Hematopoietic multipotent progenitor cell treated with erythropoietin and hydrocortisone succinate and interleukin-3 and kit ligand, for 8 days (in vitro differentiated cells): ENCODE results near the gene LRRC40.
"Not testable (repeated sequence)": the region's sequence is repeated elsewhere in the genome, so short reads cannot be mapped to it uniquely, and the experiment has no call there.

Experiments
- DNase-seq: peaks from one replicate; pipeline ENCODE4 v3.0.0-alpha.2; 2015

LRRC40 gene

DNA sequence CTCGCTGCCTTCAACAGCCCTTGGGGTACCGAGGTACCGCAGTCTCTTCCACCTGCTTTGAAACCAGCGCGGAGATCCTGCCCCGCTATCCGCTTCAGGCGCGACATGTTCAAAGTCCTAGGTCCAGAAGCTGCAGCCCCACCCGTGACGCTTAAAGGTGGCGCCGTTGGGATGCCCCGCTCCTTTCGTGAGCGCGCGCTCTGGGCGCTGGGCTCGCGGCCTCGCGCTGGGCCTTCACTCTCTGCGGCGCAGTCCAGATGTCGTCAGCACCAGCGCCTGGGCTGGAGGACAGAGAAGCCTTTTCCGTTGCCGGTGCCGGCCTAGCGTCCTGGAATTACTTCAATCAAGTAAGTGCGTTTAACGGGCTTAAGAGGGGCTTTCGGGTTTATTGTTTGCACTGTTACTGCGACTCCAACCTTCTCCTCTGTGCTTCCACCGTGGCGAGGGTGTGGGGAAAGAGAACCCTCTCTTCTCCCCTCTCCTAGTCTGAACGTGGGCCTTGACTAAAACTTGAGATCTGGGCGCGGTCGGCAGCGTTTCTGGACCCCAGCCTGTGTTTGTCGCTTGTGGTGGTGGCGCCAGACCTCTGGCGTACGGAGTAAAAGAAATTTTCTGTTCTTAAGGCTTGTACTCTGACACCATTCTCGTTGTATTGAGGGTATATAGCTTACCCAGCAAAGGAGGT lies at the start of gene LRRC40:
Gene LRRC40 (minus strand): TSS at position 146 of the 685 bp plus-strand sequence. CDS start 39 bp downstream, at position 107.
- DNase-seq, result peak; percentile 95

DNA sequence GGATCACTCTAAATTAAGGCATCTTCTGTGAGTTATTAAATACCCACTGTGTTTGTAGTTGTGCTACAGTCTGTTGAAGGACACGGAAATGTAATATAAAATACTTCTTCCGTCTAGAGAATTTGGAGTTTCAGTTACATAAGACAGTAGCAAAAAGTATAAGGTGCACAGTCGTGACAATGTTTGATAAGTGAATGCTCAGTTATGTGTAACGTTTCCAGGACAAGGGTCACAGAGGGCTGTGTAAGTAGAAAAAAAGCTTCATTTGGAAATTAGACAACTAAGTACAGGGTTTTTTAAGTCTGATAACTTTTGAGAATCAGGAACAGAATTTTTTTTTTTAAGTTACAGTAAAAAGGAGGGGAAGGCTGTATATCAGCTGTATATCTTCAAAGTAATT lies 43.4 kb upstream of the LRRC40 start:
- no peak for DNase-seq

DNA sequence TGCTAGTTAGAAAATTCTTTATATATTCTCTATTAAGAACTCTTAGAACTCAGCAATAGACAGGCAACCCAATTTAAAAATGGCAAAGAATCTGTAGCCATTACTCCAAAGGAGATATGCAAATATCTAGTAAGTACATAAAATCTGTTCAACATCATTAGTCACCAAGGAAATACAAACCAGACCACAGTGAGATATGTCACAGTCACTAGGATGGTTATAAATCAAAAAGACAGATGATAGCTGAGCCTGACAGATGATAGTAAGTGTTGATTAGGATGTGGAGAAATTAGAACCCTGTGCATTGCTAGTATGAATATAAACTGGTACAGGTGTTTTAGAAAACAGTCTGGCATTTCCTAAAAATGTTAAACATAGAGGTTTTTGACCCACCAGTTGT lies 42.4 kb upstream of the LRRC40 start:
- DNase-seq, result no peak

DNA sequence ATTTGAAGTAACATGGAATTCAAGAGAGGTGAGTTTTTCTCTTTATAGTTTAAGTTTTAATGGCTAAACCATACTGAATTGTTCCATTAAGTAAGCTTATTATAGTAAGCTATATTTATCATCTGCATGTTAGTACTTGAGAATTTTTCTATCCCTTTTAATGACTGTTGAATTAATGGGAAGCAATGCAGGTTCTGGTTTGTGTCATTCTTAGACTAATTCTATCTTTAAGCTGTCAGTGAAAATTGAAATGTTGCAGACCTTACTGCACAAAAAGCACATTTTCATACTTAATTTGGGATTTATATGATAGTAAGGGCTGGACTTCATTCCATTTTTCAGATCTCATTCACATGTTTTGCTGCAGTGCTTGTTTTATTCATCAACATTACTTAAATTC lies 41.7 kb upstream of the LRRC40 start:
- no peak for DNase-seq

DNA sequence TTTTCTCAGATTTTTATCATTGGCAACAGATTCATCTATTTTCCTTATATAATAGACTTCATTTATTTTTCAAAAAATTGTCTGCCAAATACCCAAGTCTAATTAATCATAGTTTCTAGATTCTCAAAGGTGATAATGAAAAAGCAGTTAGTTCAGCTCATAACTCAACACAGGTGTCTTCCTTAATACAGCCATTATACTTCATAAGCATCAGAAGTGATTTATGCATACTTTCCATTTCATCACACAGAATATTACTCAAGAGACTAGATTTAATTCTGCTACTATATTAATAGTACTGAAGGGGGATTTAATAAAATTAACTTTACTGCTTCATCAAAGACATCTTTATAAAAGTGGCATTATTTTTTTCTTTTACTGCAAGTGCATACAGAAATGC lies 34.6 kb upstream of the LRRC40 start:
- no peak for DNase-seq

DNA sequence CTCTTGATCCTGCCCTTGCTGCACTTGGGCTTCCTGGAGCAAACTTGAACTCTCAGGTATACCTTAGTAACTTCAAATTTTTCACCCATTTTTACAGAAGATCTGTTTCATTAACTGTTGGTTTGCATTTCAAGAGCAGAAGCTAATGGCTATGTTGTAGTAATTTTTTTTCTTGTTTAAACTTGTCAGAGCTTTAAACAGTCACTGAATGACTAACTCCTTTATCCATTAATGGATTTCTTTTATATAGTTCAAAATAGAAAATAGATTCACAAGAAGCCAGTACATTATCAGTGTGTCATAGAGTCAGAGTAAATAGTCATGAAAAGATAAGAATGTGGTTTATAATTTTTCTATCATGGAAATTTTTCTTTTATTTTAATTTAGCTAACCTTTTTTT lies 29.4 kb upstream of the LRRC40 start:
- no peak for DNase-seq

DNA sequence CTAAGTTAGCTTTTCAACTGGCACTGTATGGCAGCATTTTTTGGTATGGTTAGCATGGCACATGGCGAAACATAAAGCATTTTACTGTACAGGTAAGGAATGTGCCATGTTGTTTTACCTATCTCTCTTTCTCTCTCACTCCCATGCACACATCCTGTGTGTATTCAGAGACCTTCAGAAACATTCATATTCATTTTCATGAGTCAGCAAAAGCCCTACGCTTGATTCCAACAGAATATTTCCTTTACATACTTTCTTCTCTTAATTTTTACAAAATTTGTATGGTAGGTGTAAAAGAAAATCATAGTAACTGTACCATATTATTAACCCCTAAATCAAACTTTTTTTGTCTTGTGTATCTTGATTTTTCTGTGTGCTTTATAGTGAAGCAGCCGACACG lies 26.1 kb upstream of the LRRC40 start:
- no peak for DNase-seq

DNA sequence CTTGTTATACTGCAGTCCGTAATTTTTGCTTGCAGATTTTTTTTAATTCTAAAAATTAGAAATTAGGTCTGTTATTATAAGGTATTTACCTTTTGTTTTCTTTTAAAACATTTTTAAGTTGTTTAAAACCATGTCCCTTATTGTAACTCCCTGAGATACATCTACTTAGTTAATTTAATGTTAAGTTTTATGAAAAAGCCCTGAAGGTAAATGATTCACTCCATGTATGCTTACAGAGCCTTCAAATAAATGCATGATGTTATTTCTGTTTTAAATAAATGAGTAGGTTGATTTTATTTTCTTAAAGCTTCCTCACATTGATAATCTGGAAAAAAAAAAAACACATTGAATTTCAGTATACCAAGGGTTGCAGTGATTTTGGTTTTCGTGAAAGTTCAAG lies 23.3 kb upstream of the LRRC40 start:
- no peak for DNase-seq

DNA sequence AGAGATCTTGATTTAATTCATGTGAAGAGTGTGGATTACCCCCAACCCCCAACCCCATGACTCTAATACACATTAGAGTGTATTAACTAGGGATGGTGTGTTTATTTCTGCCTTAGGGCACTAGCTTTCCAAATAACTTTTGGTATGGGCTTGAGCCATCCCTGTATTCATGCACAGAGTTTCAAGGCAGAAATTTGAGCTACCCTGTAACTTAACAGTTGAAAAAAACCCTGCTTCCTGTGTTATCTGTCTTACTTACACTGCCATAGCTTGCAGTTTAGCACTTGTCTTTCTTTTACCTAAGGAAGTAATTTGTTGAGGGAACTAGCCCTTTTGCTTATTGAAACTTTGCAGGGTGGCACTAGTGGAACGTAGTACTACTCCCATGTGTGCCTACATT lies 22.1 kb upstream of the LRRC40 start:
- no peak for DNase-seq

DNA sequence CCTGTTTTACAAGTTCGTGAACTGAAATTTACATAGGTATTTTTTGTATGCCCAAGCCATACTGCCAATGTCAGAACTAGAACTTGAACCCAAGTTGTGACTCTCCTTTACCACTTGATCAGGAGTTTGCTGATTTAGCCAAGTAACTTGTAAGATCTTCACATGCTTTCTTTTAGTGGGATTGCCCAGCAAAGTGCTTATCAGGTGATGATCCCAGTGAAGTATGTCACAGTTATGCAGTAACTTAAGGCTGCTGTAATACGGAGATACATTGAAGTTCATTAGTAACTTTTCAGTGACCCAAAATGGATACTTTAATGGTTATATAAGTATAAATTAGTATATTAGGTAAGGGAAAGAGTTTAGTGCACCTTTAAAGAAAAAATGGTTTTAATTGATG lies 19.6 kb upstream of the LRRC40 start:
- no peak for DNase-seq

DNA sequence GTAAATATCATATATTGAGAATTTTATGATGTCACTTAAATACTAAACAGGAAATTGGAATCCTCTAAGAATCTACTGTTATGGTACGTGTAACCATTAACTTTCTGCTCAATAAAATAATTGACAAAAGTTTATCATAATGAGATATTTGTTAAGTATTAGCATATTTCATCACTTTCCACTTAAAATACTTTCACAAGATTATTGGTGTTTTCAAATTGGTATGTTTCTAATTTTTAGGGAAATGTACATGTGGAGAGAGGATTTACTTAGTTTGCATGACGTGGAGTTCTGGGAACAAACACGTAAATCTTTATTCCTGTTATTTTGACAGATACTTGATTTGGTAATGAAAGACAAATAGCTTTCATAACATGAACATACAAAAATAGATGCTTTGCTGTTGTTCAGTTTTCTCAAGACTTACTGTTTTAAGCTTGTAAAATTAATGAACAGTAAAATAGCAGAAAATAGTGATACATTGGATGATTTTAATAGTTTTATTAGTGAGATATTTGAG lies 17.4 kb upstream of the LRRC40 start:
- DNase-seq, result no peak

DNA sequence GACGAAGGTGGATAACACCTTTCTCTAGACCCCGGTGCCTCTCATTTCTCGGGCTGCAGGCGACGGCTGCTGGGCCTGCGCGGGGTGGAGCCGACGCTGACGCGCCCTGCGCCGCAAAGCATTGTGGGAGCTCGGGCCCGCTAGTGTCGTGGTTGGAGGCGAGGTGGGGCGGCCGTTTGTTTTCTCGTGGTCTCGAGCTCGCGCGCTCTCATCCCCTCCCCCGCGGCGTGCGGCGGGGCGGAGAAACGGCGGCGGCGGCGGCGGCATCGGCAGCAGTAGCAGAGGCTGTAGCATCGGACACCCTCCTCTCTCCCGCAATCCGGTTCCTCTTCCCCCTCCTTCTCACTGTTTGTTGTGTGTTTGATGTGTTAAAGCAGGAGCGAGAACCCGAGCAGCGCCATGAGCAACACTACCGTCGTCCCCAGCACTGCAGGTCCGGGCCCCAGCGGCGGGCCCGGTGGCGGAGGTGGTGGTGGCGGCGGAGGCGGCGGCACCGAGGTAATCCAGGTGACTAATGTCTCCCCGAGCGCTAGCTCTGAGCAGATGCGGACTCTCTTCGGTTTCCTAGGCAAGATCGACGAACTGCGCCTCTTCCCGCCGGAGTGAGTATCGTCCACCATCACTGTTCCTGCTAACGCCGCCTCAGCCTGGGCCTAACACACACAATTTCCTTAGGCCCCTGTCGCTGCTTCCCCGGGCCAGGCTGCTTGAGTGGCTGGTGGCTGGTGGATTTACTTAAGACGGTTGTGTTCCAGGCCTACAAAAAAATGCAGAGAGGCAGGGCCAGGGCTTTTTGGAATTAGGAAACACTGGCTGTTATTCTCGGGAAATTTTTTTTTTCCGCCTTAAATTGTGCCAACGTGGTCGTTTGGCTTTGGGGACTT lies 16.1 kb upstream of the LRRC40 start, which contains the start of gene SRSF11:
Gene SRSF11 (plus strand): TSS at position 143 of the 884 bp plus-strand sequence. CDS start 257 bp downstream, at position 400.
- peak; percentile 92 for DNase-seq

DNA sequence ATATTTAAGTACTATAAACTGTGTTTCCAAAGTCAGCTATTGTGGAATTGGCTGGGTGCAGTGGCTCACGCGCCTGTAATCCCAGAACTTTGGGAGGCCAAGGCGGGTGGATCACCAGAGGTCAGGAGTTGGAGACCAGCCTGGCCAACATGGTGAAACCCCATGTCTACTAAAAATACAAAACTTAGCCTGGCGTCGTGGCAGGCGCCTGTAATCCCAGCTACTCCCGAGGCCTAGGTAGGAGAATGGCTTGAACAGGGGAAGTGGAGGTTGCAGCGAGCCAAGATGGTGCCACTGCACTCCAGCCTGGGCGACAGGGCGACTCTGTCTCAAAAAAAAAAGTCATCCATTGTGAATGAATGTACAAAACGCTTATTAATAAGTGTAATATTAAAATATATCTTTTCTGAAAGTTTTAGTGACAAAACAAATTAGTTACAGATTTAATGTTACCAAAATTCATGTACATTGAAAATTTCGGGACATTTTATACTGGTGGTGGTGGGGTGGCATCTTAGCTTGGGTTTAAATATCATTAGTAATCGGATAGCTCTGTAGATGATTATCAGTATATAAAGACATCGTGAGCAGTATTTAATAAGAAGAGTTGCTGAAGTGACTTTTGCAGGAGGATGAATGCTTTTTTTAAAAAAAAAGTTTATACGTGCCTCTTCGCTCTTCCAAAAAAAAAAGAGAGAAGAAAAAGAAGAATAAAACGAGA lies 15.3 kb upstream of the LRRC40 start:
- no peak for DNase-seq

DNA sequence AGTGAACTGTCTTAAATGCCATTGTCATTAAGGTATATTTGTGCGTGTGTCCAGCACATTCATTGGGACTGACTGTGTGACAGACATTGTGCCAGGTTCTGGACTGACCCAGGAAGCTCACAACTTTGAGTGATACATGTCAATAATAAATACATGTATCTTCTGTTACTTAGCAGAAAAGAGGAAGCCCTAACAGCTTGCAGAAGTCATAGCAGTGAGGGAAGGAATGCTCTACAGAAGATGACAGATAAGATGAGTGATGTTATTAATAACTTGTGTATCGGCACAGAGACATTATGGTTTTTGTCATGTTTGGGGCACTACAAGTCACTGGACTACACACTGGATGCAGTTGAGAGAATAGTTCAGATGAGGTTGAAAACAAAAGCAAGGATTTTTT lies 14.6 kb upstream of the LRRC40 start:
- DNase-seq, result peak; percentile 42

DNA sequence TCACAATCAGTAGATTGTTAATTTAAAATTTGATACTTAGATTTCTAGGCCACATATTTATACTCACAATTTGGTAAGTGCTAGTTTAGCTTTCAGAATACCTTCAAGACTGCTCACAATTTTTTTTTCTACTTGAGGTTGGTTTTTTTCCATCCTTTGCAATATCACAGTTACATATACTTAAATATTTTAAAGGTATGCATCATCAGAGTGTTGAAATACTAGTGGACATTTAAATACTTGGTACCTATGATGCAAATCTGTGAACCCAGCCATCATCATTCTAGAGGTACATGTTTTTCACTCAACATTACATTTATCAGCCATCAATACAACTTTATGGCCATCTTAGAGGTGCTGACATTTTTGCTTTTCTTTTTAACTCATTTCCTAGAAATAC lies 6.2 kb upstream of the LRRC40 start:
- no peak for DNase-seq

DNA sequence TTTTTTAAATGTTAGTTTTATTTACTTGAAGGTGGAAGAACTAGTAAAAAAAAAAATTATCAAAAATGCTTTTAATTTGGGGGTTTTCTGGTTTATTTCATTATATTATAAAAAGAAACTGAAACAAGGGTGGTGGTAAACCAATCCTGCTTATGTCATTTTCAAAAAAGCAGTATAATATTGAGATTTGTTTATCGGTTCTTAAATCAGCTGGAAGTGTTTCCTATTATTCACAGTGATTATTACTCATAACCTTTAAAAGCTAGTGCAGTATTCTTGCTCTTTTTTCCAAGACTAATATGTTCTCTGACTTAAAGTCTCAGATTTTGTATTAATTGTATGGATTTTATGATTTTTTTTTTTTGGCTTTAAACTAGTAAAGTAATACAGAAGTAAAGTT lies 5.4 kb upstream of the LRRC40 start:
- no peak for DNase-seq

DNA sequence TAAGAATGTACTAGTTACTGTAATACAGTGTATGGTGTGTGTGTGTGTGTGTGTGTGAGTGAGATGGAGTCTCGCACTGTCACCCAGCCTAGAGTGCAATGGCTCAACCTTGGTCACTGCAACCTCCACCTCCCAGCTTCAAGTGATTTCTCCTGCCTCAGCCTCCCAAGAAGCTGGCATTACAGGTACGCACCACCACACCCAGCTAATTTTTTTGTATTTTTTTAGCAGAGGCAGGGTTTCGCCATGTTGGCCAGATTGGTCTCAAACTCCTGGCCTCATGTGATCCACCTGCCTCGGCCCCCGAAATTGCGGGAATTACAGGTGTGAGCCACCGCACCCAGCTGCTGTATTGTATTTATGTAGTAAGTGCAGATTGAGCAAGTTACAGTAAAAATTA lies 2.9 kb upstream of the LRRC40 start:
- no peak for DNase-seq

DNA sequence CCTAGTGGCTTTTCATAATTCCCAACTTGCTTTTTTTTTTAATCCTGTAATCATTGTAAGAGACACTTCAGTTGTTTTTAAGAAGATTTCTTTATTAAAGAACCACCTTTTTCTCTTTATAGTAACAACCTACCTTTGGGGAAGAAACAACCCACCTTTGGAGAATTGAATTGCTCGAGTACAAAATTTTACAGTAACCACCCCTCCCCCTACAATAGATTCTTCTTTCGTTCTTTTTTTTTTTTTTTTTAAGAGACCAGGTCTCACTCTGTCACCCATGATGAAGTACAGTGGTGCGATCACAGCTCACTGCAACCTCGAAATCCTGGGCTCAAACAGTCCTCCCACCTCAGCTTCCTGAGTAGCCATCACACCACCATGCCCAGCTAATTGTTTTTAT lies 2.1 kb upstream of the LRRC40 start:
- DNase-seq, result no peak

DNA sequence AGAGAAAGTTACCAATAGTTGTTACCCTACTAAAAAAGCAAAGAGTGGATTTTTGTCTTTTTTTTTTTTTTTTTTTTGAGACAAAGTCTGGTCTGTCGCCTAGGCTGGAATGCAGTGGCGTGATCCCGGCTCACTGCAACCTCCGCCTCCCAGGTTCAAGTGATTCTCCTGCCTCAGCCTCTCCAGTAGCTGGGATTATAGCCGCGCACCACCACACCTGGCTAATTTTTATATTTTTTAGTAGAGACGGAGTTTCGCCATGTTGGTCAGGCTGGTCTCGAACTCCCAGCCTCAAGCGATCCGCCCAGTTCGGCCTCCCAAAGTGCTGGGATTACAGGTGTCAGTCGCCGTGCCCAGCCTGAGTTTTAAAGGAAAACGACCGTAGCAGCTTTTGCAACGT lies 1.5 kb upstream of the LRRC40 start:
- DNase-seq, result not testable (repeated sequence)

DNA sequence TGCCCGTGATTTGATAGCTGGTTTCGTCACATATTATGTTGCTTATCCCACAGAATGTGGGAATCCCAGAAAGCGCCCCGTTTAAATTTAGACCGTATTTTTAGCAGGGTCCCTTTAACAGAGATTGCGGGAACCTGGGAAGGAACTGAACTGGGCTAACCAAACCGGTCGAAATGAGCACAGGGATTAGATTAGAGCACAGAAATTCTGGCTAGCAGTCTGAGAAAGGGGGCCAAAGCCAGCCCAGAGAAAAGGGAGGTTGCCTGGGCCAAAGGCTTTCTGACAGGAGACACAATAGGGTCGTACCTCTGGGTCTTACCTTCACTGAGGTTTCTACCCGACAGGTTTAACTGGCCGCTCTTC lies 327 bp downstream of the LRRC40 start:
- no peak for DNase-seq

DNA sequence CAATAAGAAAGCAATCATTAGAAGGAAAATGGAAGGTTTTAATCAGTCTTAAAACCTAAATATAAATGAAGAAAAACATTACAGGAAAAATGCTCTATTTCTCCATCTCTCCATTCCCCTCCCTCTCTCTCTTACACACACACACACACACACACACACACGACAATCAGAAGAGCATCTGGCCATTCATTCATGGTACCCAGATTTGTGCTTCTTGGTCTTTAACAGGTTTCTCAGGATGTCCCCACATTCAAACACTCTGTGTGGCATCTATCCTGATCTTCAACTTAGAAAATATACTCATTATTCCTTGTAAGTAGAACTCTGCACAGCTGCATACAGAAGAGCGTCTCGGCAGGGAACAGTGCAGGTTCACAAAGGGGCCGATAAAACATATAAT lies 779 bp downstream of the LRRC40 start:
- DNase-seq, result peak; percentile 12

DNA sequence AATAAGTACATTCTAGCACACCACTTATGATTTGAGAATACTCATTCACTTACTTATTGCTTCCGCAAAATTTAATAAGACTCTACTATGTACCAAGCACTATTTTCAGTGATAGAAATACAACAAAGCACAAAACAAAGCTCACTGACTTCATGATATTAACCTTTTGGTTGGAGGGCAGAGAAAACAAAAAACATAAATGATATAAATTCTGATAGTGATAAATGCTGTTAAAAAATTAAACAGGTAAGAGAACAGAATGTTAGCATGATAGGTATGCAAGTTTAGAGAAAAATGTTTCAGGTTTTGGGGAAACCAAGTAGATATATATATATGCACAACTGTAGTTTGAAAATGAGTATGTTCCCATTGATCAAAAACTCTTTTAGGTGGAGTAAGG lies 1.2 kb downstream of the LRRC40 start:
- no peak for DNase-seq

DNA sequence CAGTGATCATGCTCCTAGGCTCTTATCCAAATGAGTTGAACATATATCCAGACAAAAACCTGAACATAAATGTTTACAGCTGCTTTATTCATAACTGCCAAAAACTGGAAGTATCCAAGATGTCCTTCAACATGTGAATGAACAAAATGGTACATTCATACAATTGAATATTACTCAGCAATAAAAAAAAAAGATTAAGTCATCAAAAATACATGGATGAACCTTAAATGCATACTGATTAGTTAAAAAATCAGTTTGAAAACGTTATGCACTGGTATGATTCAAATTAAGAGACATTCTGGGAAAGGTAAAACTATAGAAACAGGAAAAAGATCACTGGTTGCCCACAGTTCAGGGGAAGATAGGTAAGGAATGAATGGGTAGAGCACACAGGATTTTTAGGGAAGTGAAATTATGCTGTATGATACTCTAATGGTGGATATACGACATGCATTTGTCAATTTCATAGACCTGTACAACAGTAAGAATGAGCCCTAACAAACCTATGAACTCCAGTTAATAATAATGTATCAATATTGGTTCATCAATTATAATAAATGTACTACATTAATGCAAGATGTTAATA lies 3.1 kb downstream of the LRRC40 start:
- no peak for DNase-seq
